Rectal smooth muscle tissue (tissue), 1 donor: ENCODE measurements around the gene TEX264.

ENCODE experiments used
- H3K27ac ChIP-seq: one replicate; pipeline ENCODE4 v1.7.0; 2013; ENCODE audit warnings: low read depth, low read length, inconsistent platforms
- H3K27me3 ChIP-seq: one replicate; pipeline ENCODE4 v1.7.0; 2013; ENCODE audit warnings: low read length; ENCODE audit not compliant: control insufficient read depth, insufficient read depth
- H3K36me3 ChIP-seq: one replicate; pipeline ENCODE4 v1.7.0; 2013; ENCODE audit warnings: low read length; ENCODE audit not compliant: control insufficient read depth, insufficient read depth
- H3K4me1 ChIP-seq: one replicate; pipeline ENCODE4 v1.7.0; 2013; ENCODE audit warnings: low read length; ENCODE audit not compliant: control insufficient read depth, insufficient read depth
- H3K4me3 ChIP-seq: one replicate; pipeline ENCODE4 v1.7.0; 2013; ENCODE audit warnings: low read length
- H3K9ac ChIP-seq: one replicate; pipeline ENCODE4 v1.7.0; 2013; ENCODE audit warnings: low read length

Gene TEX264

DNA sequence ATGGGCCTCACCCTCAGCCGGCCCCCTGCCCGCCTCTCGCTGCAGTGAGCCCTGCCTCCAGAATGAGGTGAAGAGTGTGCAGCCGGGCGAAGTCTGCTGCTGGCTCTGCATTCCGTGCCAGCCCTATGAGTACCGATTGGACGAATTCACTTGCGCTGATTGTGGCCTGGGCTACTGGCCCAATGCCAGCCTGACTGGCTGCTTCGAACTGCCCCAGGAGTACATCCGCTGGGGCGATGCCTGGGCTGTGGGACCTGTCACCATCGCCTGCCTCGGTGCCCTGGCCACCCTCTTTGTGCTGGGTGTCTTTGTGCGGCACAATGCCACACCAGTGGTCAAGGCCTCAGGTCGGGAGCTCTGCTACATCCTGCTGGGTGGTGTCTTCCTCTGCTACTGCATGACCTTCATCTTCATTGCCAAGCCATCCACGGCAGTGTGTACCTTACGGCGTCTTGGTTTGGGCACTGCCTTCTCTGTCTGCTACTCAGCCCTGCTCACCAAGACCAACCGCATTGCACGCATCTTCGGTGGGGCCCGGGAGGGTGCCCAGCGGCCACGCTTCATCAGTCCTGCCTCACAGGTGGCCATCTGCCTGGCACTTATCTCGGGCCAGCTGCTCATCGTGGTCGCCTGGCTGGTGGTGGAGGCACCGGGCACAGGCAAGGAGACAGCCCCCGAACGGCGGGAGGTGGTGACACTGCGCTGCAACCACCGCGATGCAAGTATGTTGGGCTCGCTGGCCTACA is 44.4 kb downstream of the TEX264 start:
- Histone ChIP-seq H3K27me3 (no peaks in the 10 kb centered on the region), H3K9ac (no peak overlapping the region), H3K36me3 (no peaks in the 10 kb centered on the region), H3K4me1 (no peaks in the 10 kb centered on the region), H3K4me3 (no peak overlapping the region), H3K27ac (no peak overlapping the region)

DNA sequence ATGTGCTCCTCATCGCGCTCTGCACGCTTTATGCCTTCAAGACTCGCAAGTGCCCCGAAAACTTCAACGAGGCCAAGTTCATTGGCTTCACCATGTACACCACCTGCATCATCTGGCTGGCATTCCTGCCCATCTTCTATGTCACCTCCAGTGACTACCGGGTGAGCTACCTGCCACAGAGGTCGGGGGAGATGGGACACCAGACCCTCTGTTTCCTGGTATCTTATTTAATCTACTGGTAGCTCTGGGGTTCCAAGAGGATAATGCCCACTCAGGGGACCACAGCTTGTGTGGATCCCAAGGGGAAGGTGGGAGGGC is 44.9 kb downstream of the TEX264 start:
- H3K36me3 ChIP-seq = no peaks in the 10 kb centered on the region
- H3K4me1 ChIP-seq = no peaks in the 10 kb centered on the region
- no peak overlapping the region for H3K9ac ChIP-seq

DNA sequence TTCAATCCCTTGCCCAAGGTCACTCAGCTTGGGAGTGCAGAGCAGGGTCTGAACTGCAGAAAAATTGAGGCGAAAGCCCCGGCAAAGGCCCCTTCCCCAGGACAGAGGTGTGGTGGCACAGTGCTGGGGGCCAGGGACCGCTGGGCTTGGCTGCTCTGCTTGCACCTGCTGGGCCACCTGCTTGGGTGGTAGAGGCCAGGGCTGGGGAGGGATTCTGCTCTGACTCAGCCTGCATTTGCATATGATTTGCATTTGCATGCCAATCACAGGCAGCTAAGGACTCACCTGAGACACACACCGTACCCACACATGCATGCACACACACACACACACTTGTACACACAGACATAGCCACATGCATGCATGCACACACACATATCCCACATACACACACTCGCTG is 45.8 kb downstream of the TEX264 start:
- no peaks in the 10 kb centered on the region for H3K27me3 ChIP-seq
- no peak overlapping the region for H3K27ac ChIP-seq
- H3K4me3 ChIP-seq = no peak overlapping the region
- no peak overlapping the region for H3K9ac ChIP-seq
- no peaks in the 10 kb centered on the region for H3K36me3 ChIP-seq
- no peaks in the 10 kb centered on the region for H3K4me1 ChIP-seq

More for the DNA sequence above, 44.9 kb downstream of the TEX264 start:
- no peak overlapping the region for H3K4me3 ChIP-seq
- no peak overlapping the region for H3K27ac ChIP-seq
- H3K27me3 ChIP-seq = no peaks in the 10 kb centered on the region

DNA sequence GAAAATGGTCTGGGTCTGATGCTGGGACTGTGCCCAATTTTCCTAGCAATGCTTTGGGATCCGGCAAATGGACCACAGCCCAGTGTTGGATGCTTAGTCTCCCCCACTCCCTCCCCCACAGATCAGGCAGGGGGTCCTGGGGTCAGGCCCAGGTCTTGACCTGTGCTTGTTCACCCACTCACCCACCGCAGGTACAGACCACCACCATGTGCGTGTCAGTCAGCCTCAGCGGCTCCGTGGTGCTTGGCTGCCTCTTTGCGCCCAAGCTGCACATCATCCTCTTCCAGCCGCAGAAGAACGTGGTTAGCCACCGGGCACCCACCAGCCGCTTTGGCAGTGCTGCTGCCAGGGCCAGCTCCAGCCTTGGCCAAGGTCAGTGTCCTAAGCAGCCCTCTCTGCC is 46.4 kb downstream of the TEX264 start:
- H3K27me3 ChIP-seq = no peaks in the 10 kb centered on the region
- H3K4me1 ChIP-seq = no peaks in the 10 kb centered on the region
- H3K36me3 ChIP-seq = no peaks in the 10 kb centered on the region
- no peak overlapping the region for H3K9ac ChIP-seq
- no peak overlapping the region for H3K27ac ChIP-seq
- H3K4me3 ChIP-seq = no peak overlapping the region

DNA sequence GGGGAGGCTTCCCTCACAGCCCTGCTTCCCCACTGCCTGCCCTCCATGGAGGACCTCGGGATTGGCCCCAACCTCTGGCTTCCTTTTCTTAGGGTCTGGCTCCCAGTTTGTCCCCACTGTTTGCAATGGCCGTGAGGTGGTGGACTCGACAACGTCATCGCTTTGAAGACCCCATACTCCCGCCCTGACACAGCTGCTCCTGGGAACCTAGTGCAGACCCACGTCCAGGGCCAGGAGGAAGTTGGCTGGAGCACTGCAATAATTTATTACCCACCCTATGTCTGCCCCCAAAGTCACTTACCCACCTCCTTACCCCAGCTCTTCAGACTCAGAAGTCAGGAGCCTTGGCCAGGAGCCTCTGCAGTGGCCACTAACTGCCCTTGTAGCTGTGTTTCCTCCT is 46.9 kb downstream of the TEX264 start:
- Histone ChIP-seq H3K36me3 (no peaks in the 10 kb centered on the region), H3K9ac (no peak overlapping the region), H3K4me1 (no peaks in the 10 kb centered on the region), H3K27me3 (no peaks in the 10 kb centered on the region), H3K4me3 (no peak overlapping the region), H3K27ac (no peak overlapping the region)

DNA sequence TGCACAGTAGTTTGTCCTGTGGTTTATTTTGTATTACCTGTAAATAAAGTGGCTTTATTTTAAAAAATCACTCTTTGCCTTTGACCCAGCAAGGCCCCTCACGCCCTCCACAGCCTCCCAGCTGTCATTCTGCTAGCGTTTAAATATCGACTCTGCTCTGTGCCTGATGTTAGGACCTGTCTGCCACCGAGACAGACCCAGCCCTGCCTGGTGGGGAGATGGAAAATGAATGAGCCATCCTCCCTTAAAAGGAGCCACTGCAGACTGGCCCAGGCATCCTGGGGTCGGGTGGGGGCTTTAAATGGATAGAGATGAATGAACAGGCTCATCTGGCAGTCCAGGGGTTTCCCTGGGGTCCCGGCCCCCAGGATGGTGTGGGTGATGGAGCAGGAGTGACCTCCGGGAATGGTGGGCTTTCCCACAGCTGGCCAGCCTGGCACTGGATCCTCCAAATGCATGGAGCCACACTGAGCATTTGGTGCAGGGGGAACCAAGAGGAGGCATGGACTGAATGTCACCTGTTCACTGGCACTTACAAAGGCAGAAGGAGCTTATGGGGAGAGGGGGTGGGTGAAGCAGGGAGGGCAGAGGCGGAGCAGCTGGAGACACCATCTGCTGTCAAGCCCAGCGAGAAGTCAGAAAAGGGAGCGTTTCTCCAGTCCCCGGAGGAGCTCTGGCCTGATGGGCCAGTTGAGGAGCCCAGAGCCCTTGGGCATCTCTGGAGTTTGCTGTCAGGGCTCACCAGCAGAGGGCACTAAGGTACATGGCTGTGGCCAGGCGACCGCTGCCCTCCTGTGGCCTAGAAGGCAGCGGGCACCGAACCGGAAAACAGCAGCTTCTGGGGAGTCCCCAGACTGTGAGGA is 47.7 kb downstream of the TEX264 start:
- Histone ChIP-seq H3K4me1 (no peaks in the 10 kb centered on the region), H3K36me3 (no peaks in the 10 kb centered on the region), H3K27ac (no peak overlapping the region), H3K9ac (no peak overlapping the region), H3K4me3 (no peak overlapping the region), H3K27me3 (no peaks in the 10 kb centered on the region)

DNA sequence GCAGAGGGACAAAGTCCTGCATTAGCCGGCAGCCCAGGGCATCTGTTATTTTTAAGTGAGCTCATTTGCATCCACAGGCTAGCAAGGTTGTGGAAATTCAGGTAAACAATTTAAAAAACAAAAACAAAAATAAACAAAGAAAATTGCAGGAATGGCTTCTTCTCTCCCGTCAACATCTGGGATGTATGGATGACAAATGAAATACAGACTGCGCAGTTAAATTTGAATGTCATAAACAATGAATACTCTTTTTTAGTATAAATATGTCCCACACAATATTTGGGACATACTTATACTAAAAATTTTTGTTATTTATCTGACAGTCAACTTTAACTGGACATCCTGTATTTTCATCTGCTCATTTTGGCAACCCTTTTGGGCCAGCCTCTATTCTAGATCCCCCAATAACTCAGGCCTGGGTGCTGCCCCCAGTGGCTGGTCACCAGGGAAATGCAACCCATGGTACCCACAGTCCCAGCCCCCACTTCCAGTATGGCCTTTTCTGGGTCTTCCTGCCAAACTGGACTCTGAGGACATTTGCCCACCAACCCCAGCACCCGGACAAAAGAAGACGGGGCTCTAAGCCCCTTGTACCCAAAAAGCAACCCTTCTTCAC is 48.5 kb downstream of the TEX264 start:
- no peaks in the 10 kb centered on the region for H3K36me3 ChIP-seq

DNA sequence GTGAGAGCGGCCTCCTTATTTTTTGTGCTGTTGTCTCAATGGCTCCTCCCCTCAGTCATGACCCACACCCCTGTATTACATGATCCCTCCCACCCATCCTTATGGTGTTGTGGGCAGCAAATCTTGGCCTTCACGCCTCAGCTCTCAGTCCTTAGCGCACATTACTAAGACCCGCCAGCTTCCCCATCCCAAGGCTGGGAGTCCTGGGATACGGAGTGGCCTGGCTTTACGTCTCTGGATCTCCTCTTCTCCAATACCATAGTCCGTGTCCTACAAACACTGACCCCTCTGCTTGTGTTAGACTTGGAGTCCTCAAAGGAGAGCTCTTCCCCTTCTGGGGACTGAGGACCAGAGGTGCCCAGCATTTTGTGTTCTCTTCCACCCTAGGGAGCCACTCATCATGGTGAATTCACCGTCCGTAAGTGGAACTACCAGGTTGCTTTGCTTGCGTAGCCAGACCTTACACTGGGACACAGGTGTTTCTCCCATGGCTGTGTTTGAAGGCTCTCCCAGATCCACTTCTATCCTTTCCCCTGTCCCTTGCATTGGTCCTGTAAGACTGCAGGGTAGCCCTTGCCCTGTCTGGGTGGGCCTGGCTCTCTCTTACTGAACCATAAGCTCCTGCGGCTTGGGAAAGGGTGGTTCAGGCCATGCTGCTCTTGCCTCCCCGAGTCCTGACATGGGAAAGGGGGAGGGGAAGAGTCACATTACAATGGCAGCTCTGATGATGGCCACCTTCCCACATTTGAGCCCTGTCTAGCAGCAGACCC is 49.4 kb downstream of the TEX264 start:
- Histone ChIP-seq H3K9ac (no peak overlapping the region), H3K4me3 (no peak overlapping the region), H3K4me1 (no peaks in the 10 kb centered on the region), H3K27me3 (no peaks in the 10 kb centered on the region), H3K36me3 (no peaks in the 10 kb centered on the region), H3K27ac (no peak overlapping the region)

More for the DNA sequence above, 48.5 kb downstream of the TEX264 start:
- Histone ChIP-seq H3K27ac (no peak overlapping the region), H3K4me3 (no peak overlapping the region), H3K27me3 (no peaks in the 10 kb centered on the region), H3K9ac (no peak overlapping the region), H3K4me1 (no peaks in the 10 kb centered on the region)

DNA sequence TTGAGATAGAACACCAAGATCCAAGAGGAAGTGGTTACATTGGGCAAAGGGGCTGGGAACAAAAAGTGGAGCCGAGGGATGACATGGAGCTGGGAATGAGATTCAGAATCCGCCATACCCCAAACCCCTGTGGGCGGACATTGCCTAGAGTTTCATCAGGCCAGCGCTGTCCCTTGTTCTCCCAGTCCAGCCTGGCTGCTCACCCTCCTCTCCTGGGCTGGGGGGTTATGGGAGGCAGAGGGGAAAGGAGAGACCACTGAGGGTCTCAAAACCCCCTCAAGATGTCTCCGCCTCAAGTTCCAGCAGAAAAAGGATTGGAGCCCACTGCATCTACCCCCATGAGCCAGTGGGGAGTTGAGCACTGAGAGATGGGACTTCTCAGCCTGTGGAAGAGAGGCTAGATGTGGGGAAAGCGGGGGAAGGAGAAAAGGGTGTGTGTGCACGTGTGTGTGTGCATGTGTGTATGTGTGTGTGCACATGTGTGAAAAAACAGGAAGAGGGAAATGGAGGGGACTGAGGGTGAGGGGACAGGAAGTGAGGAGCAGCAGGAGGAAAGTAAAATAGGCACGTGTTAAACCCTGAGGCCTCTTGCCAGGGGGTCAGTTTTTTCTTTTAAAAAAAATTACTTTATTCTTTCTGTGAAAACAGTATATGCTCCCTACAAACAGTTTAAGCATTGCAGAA is 50.2 kb downstream of the TEX264 start:
- Histone ChIP-seq H3K4me3 (no peak overlapping the region), H3K9ac (no peak overlapping the region), H3K27me3 (no peaks in the 10 kb centered on the region), H3K4me1 (no peaks in the 10 kb centered on the region), H3K27ac (no peak overlapping the region), H3K36me3 (no peaks in the 10 kb centered on the region)

DNA sequence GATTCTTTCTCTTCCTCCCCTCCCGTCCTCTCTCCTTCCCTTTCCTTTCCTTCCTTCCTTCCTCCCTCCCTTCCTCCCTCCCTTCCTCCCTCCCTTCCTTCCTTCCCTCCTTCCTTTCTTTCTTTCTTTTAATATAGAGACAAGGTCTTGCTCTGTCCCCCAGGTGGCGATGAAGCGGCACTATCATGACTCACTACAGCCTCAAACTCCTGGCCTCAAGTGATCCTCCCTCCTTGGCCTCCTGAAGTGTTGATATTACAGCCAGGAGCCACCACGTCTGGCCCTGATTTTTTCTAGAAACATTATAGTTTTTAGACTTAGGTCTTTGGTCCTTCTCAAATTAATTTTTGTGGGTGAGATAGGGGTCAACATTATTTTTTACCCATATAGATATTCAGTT is 51.3 kb downstream of the TEX264 start:
- no peak overlapping the region for H3K27ac ChIP-seq
- no peaks in the 10 kb centered on the region for H3K27me3 ChIP-seq
- no peaks in the 10 kb centered on the region for H3K36me3 ChIP-seq
- H3K4me3 ChIP-seq = no peak overlapping the region
- no peaks in the 10 kb centered on the region for H3K4me1 ChIP-seq
- no peak overlapping the region for H3K9ac ChIP-seq

DNA sequence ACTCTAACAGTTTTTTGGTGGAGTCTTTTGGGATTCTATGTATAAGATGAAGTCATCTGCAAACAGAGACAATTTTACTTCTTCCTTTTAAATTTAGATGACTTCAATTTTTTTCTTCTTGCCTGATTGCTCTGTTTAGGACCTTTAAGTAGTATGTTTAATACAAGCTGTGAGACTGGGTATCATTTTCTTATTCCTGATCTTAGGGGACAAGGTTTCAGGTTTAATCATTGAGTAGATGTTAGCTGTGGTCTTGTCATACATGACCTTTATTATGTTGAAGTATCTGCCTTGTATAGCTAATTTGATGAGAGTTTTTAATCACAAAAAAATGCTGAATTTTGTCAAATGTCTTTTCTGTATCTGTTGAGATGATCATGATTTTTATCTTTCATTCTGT is 56.4 kb downstream of the TEX264 start:
- H3K27ac ChIP-seq = no peak overlapping the region
- H3K27me3 ChIP-seq = no peaks in the 10 kb centered on the region
- no peaks in the 10 kb centered on the region for H3K36me3 ChIP-seq
- H3K9ac ChIP-seq = no peak overlapping the region
- H3K4me1 ChIP-seq = no peaks in the 10 kb centered on the region
- no peak overlapping the region for H3K4me3 ChIP-seq
